Cardiac muscle cell (in vitro differentiated cells and primary cell): Measurements from ENCODE around the gene EEF1B2. TPM values are rescaled to one million over a fixed set of nuclear protein-coding genes. Genes with fewer than 3 reads are reported as not detected.

Source experiments
- DNase-seq, 2 donors: peaks; one replicate each; pipeline versions ENCODE4 v3.0.0 to v3.0.0-alpha.2; 2010 to 2017; ENCODE audit warnings: low read depth in 1 of 2, low spot score in 1 of 2
- H3K27ac ChIP-seq: fragments of 200-600 bp; sonication (generic); 2 replicates; pipeline ENCODE4 v1.5.1; 2016
- H3K27me3 ChIP-seq: fragments of 200-600 bp; sonication (generic); 2 replicates; pipeline ENCODE4 v1.6.0; 2016; ENCODE audit warnings: control low read depth
- H3K36me3 ChIP-seq: fragments of 200-600 bp; sonication (generic); 2 replicates; pipeline ENCODE4 v1.5.1; 2016; ENCODE audit warnings: control low read depth
- H3K4me1 ChIP-seq: fragments of 200-600 bp; sonication (generic); 2 replicates; pipeline ENCODE4 v1.8.1; 2017; ENCODE audit warnings: low read depth, mild to moderate bottlenecking, mixed run types
- H3K4me3 ChIP-seq: fragments of 200-600 bp; sonication (generic); 2 replicates; pipeline ENCODE4 v1.5.1; 2016; ENCODE audit warnings: mild to moderate bottlenecking
- H3K9me3 ChIP-seq: fragments of 200-600 bp; sonication (generic); 2 replicates; pipeline ENCODE4 v1.5.1; 2017; ENCODE audit warnings: low read depth, mild to moderate bottlenecking, control low read depth
- CTCF ChIP-seq: IDR thresholded peaks from 2 replicates; pipeline ENCODE4 v1.5.1; 2012; ENCODE audit warnings: low read depth, mild to moderate bottlenecking, low read length
- polyA plus RNA-seq: library from polyadenylated mRNA; unstranded; fragments of >200 nt; fragmentation: Nextera tagmentation; extraction: Ambion mirVana; gene quantifications from 2 replicates; pipeline ENCODE4 v1.2.1, GENCODE V29; 2016
- total RNA-seq: library from RNA; depleted of rRNA; stranded (reverse); fragments of >200 nt; gene quantifications from 2 replicates; pipeline ENCODE4 v1.2.3, GENCODE V29; 2016

EEF1B2 gene
- total and polyA plus RNA-seq, 2 experiments from 2014 or later: 414 to 474 TPM

- no peak for TF ChIP-seq CTCF
- Histone ChIP-seq H3K9me3 (no peaks in the 10 kb centered on the region), H3K27me3 (no peaks in the 10 kb centered on the region), H3K4me1 (no peaks in the 10 kb centered on the region), H3K4me3 (no peak overlapping the region), H3K36me3 (peaks cover 74% of the 10 kb centered on the region), H3K27ac (no peak overlapping the region)
- no peak for DNase-seq
These were observed 33.8 kb upstream of the EEF1B2 start for GRCh38 chr2:206125901-206126300.

GRCh38 chr2:206127656-206128055 lies 32.0 kb upstream of the EEF1B2 start:
- Histone ChIP-seq H3K36me3 (peaks cover 74% of the 10 kb centered on the region), H3K4me1 (no peaks in the 10 kb centered on the region), H3K4me3 (no peak overlapping the region), H3K9me3 (no peaks in the 10 kb centered on the region), H3K27ac (no peak overlapping the region), H3K27me3 (no peaks in the 10 kb centered on the region)
- TF ChIP-seq CTCF: no peak
- no peak for DNase-seq

- H3K27me3 ChIP-seq: no peaks in the 10 kb centered on the region
- peaks cover 86% of the 10 kb centered on the region for H3K36me3 ChIP-seq
- DNase-seq: no peak
- H3K27ac ChIP-seq: no peak overlapping the region
- no peaks in the 10 kb centered on the region for H3K9me3 ChIP-seq
- H3K4me1 ChIP-seq: no peaks in the 10 kb centered on the region
- no peak for TF ChIP-seq CTCF
- no peak overlapping the region for H3K4me3 ChIP-seq
These were observed 16.2 kb upstream of the EEF1B2 start for GRCh38 chr2:206143451-206143850.

GRCh38 chr2:206144383-206144782 lies 15.3 kb upstream of the EEF1B2 start:
- TF ChIP-seq CTCF: no peak
- Histone ChIP-seq H3K27me3 (no peaks in the 10 kb centered on the region), H3K4me1 (no peaks in the 10 kb centered on the region), H3K36me3 (peaks cover 88% of the 10 kb centered on the region), H3K9me3 (no peaks in the 10 kb centered on the region), H3K4me3 (no peak overlapping the region), H3K27ac (no peak overlapping the region)
- DNase-seq: no peak

GRCh38 chr2:206145665-206146064 lies 14.0 kb upstream of the EEF1B2 start:
- TF ChIP-seq CTCF: no peak
- no peak overlapping the region for H3K27ac ChIP-seq
- no peaks in the 10 kb centered on the region for H3K9me3 ChIP-seq
- H3K27me3 ChIP-seq: no peaks in the 10 kb centered on the region
- no peak for DNase-seq
- H3K4me1 ChIP-seq: no peaks in the 10 kb centered on the region
- H3K4me3 ChIP-seq: no peak overlapping the region
- H3K36me3 ChIP-seq: peaks cover 88% of the 10 kb centered on the region

- H3K27me3 ChIP-seq: no peaks in the 10 kb centered on the region
- no peak overlapping the region for H3K27ac ChIP-seq
- H3K4me1 ChIP-seq: no peaks in the 10 kb centered on the region
- DNase-seq: no peak
- TF ChIP-seq CTCF: no peak
- H3K9me3 ChIP-seq: no peaks in the 10 kb centered on the region
- H3K4me3 ChIP-seq: no peak overlapping the region
- H3K36me3 ChIP-seq: peaks cover 66% of the 10 kb centered on the region
These were observed 10.4 kb upstream of the EEF1B2 start for GRCh38 chr2:206149330-206149729.
